Measurements from ENCODE around the gene GALK2.

GALK2 gene

GRCh38 chr15:49366496-49366895 lies 196.4 kb downstream of the GALK2 start:
- DNase-seq = no peak

- DNase-seq = no peak
These were observed 200.7 kb downstream of the GALK2 start for GRCh38 chr15:49370782-49371181.

- no peak for DNase-seq
These were observed 202.3 kb downstream of the GALK2 start for GRCh38 chr15:49372366-49372765.

GRCh38 chr15:49379996-49380395 lies 209.9 kb downstream of the GALK2 start:
- DNase-seq = no peak

GRCh38 chr15:49380912-49381311 lies 210.9 kb downstream of the GALK2 start:
- no peak for DNase-seq
